Kidney epithelial cell (primary cell): Measurements from ENCODE around the gene PPP2R1A. TPM values are rescaled to one million over a fixed set of nuclear protein-coding genes. Genes with fewer than 3 reads are reported as not detected.
"Not testable (repeated sequence)": the region's sequence is repeated elsewhere in the genome, so short reads cannot be mapped to it uniquely, and the experiment has no call there.

Experiments
- DNase-seq: peaks from one replicate; pipeline ENCODE4 v3.0.0-alpha.2; 2010; ENCODE audit warnings: low read depth
- H3K27me3 ChIP-seq: 2 replicates; pipeline ENCODE4 v1.6.0; 2011; ENCODE audit warnings: low read length; ENCODE audit not compliant: control insufficient read depth, insufficient read depth
- H3K36me3 ChIP-seq: 2 replicates; pipeline ENCODE4 v1.5.1; 2011; ENCODE audit warnings: low read length; ENCODE audit not compliant: control insufficient read depth, insufficient read depth
- H3K4me3 ChIP-seq: 2 replicates; pipeline ENCODE4 v1.5.1; 2011; ENCODE audit warnings: low read depth, mild to moderate bottlenecking, control low read depth, low read length
- CTCF ChIP-seq: IDR thresholded peaks from 2 replicates; pipeline ENCODE4 v1.5.1; 2011; ENCODE audit warnings: mild to moderate bottlenecking, moderate library complexity, low read length, control low read depth, inconsistent platforms; ENCODE audit not compliant: insufficient read depth, poor library complexity, severe bottlenecking
- total RNA-seq: library from RNA; depleted of rRNA; stranded (reverse); fragments of >200 nt; gene quantifications from 2 replicates; pipeline ENCODE4 v1.2.3, GENCODE V29; 2015

The PPP2R1A gene
- total RNA-seq, 1 donor from 2014 or later, result 329 TPM

GRCh38 chr19:52234406-52234805 lies 44.6 kb downstream of the PPP2R1A start:
- DNase-seq, result no peak
- Histone ChIP-seq H3K36me3 (no peaks in the 10 kb centered on the region), H3K27me3 (no peaks in the 10 kb centered on the region), H3K4me3 (no peak overlapping the region)
- TF ChIP-seq CTCF, result no peak

- no peak for DNase-seq
- Histone ChIP-seq H3K36me3 (no peaks in the 10 kb centered on the region), H3K27me3 (no peaks in the 10 kb centered on the region), H3K4me3 (no peak overlapping the region)
- no peak for TF ChIP-seq CTCF
Measured at GRCh38 chr19:52237197-52237596, 47.3 kb downstream of the PPP2R1A start.

- no peak for DNase-seq
- no peak overlapping the region for H3K4me3 ChIP-seq
- no peaks in the 10 kb centered on the region for H3K36me3 ChIP-seq
- H3K27me3 ChIP-seq, result no peaks in the 10 kb centered on the region
- TF ChIP-seq CTCF, result peak; percentile 84
Measured at GRCh38 chr19:52237771-52238400, 48.0 kb downstream of the PPP2R1A start.

- Histone ChIP-seq H3K27me3 (no peaks in the 10 kb centered on the region), H3K36me3 (no peaks in the 10 kb centered on the region), H3K4me3 (no peak overlapping the region)
- DNase-seq, result no peak
- TF ChIP-seq CTCF, result no peak
Measured at GRCh38 chr19:52244021-52244420, 54.2 kb downstream of the PPP2R1A start.

GRCh38 chr19:52248241-52248640 lies 58.4 kb downstream of the PPP2R1A start:
- Histone ChIP-seq H3K27me3 (no peaks in the 10 kb centered on the region), H3K4me3 (no peak overlapping the region), H3K36me3 (no peaks in the 10 kb centered on the region)
- no peak for TF ChIP-seq CTCF
- no peak for DNase-seq

- TF ChIP-seq CTCF, result no peak
- H3K4me3 ChIP-seq, result no peak overlapping the region
- H3K27me3 ChIP-seq, result no peaks in the 10 kb centered on the region
- no peak for DNase-seq
- no peaks in the 10 kb centered on the region for H3K36me3 ChIP-seq
Measured at GRCh38 chr19:52258426-52258825, 68.6 kb downstream of the PPP2R1A start.

- H3K27me3 ChIP-seq, H3K4me3 ChIP-seq, DNase-seq, H3K36me3 ChIP-seq: not testable (repeated sequence)
Measured at GRCh38 chr19:52265556-52265955, 75.7 kb downstream of the PPP2R1A start.
